Measurements from ENCODE around the gene KIF3B.
"Not testable (repeated sequence)": the region's sequence is repeated elsewhere in the genome, so short reads cannot be mapped to it uniquely, and the experiment has no call there.

The KIF3B gene

GRCh38 chr20:32278199-32278643 lies 770 bp downstream of the KIF3B start:
- Histone ChIP-seq H3K4me3 (ENCODE audit: insufficient read depth, low read depth, low read length) (peak overlapping the region; percentile 88), H3K9me3 (ENCODE audit: control insufficient read depth, low read length) (no peaks in the 10 kb centered on the region), H3K4me1 (ENCODE audit: control insufficient read depth, insufficient read depth, low read length) (no peaks in the 10 kb centered on the region), H3K27ac (ENCODE audit: insufficient read depth, low read depth, low read length, poor library complexity, severe bottlenecking) (no peak overlapping the region), H3K36me3 (ENCODE audit: control insufficient read depth, insufficient read depth, low read length) (no peaks in the 10 kb centered on the region), H3K27me3 (ENCODE audit: control insufficient read depth, insufficient read depth, low read length, poor library complexity, severe bottlenecking) (no peaks in the 10 kb centered on the region)
- 78 to 82% methylated on average over 4 of the region's 4 CpGs for WGBS, 2 experiments

- Histone ChIP-seq H3K27me3 (ENCODE audit: control insufficient read depth, insufficient read depth, low read length, poor library complexity, severe bottlenecking) (no peaks in the 10 kb centered on the region), H3K9me3 (ENCODE audit: control insufficient read depth, low read length) (no peaks in the 10 kb centered on the region), H3K4me3 (ENCODE audit: insufficient read depth, low read depth, low read length) (no peak overlapping the region), H3K4me1 (ENCODE audit: control insufficient read depth, insufficient read depth, low read length) (no peaks in the 10 kb centered on the region), H3K36me3 (ENCODE audit: control insufficient read depth, insufficient read depth, low read length) (no peaks in the 10 kb centered on the region), H3K27ac (ENCODE audit: insufficient read depth, low read depth, low read length, poor library complexity, severe bottlenecking) (no peak overlapping the region)
- 93 to 96% methylated on average over 4 of the region's 4 CpGs for WGBS, 2 experiments
Observed at GRCh38 chr20:32281711-32282110, 4.3 kb downstream of the KIF3B start.

- H3K27me3 ChIP-seq (ENCODE audit: control insufficient read depth, insufficient read depth, low read length, poor library complexity, severe bottlenecking), result no peaks in the 10 kb centered on the region
- H3K9me3 ChIP-seq (ENCODE audit: control insufficient read depth, low read length), result no peaks in the 10 kb centered on the region
- H3K4me3 ChIP-seq (ENCODE audit: insufficient read depth, low read depth, low read length), result no peak overlapping the region
- no peaks in the 10 kb centered on the region for H3K4me1 ChIP-seq (ENCODE audit: control insufficient read depth, insufficient read depth, low read length)
- 92 to 95% methylated on average over 4 of the region's 4 CpGs for WGBS, 2 experiments
- no peaks in the 10 kb centered on the region for H3K36me3 ChIP-seq (ENCODE audit: control insufficient read depth, insufficient read depth, low read length)
- no peak overlapping the region for H3K27ac ChIP-seq (ENCODE audit: insufficient read depth, low read depth, low read length, poor library complexity, severe bottlenecking)
Observed at GRCh38 chr20:32282461-32282860, 5.0 kb downstream of the KIF3B start.

- no peaks in the 10 kb centered on the region for H3K9me3 ChIP-seq (ENCODE audit: control insufficient read depth, low read length)
- H3K4me3 ChIP-seq (ENCODE audit: insufficient read depth, low read depth, low read length), result no peak overlapping the region
- WGBS, 2 experiments, result 89 to 95% methylated on average over 3 of the region's 3 CpGs
- no peaks in the 10 kb centered on the region for H3K27me3 ChIP-seq (ENCODE audit: control insufficient read depth, insufficient read depth, low read length, poor library complexity, severe bottlenecking)
- no peak overlapping the region for H3K27ac ChIP-seq (ENCODE audit: insufficient read depth, low read depth, low read length, poor library complexity, severe bottlenecking)
- no peaks in the 10 kb centered on the region for H3K4me1 ChIP-seq (ENCODE audit: control insufficient read depth, insufficient read depth, low read length)
- H3K36me3 ChIP-seq (ENCODE audit: control insufficient read depth, insufficient read depth, low read length), result no peaks in the 10 kb centered on the region
Observed at GRCh38 chr20:32285082-32285620, 7.7 kb downstream of the KIF3B start.

GRCh38 chr20:32285621-32286371 lies 8.3 kb downstream of the KIF3B start:
- H3K27ac ChIP-seq (ENCODE audit: insufficient read depth, low read depth, low read length, poor library complexity, severe bottlenecking), result no peak overlapping the region
- no peaks in the 10 kb centered on the region for H3K4me1 ChIP-seq (ENCODE audit: control insufficient read depth, insufficient read depth, low read length)
- 97 to 98% methylated on average over 3 of the region's 4 CpGs for WGBS, 2 experiments
- H3K36me3 ChIP-seq (ENCODE audit: control insufficient read depth, insufficient read depth, low read length), result no peaks in the 10 kb centered on the region
- H3K4me3 ChIP-seq (ENCODE audit: insufficient read depth, low read depth, low read length), result no peak overlapping the region
- no peaks in the 10 kb centered on the region for H3K9me3 ChIP-seq (ENCODE audit: control insufficient read depth, low read length)
- no peaks in the 10 kb centered on the region for H3K27me3 ChIP-seq (ENCODE audit: control insufficient read depth, insufficient read depth, low read length, poor library complexity, severe bottlenecking)

GRCh38 chr20:32287231-32287638 lies 9.8 kb downstream of the KIF3B start:
- no peak overlapping the region for H3K27ac ChIP-seq (ENCODE audit: insufficient read depth, low read depth, low read length, poor library complexity, severe bottlenecking)
- 91 to 97% methylated on average over 5 of the region's 6 CpGs for WGBS, 2 experiments
- no peaks in the 10 kb centered on the region for H3K9me3 ChIP-seq (ENCODE audit: control insufficient read depth, low read length)
- H3K27me3 ChIP-seq (ENCODE audit: control insufficient read depth, insufficient read depth, low read length, poor library complexity, severe bottlenecking), result no peaks in the 10 kb centered on the region
- H3K4me3 ChIP-seq (ENCODE audit: insufficient read depth, low read depth, low read length), result no peak overlapping the region
- no peaks in the 10 kb centered on the region for H3K36me3 ChIP-seq (ENCODE audit: control insufficient read depth, insufficient read depth, low read length)
- H3K4me1 ChIP-seq (ENCODE audit: control insufficient read depth, insufficient read depth, low read length), result no peaks in the 10 kb centered on the region

GRCh38 chr20:32288225-32288849 lies 10.9 kb downstream of the KIF3B start:
- no peak overlapping the region for H3K4me3 ChIP-seq (ENCODE audit: insufficient read depth, low read depth, low read length)
- no peaks in the 10 kb centered on the region for H3K36me3 ChIP-seq (ENCODE audit: control insufficient read depth, insufficient read depth, low read length)
- no peaks in the 10 kb centered on the region for H3K9me3 ChIP-seq (ENCODE audit: control insufficient read depth, low read length)
- no peaks in the 10 kb centered on the region for H3K4me1 ChIP-seq (ENCODE audit: control insufficient read depth, insufficient read depth, low read length)
- H3K27ac ChIP-seq (ENCODE audit: insufficient read depth, low read depth, low read length, poor library complexity, severe bottlenecking), result no peak overlapping the region
- WGBS, 2 experiments, result 96% methylated on average over 6 of the region's 6 CpGs
- H3K27me3 ChIP-seq (ENCODE audit: control insufficient read depth, insufficient read depth, low read length, poor library complexity, severe bottlenecking), result no peaks in the 10 kb centered on the region

- H3K27ac ChIP-seq (ENCODE audit: insufficient read depth, low read depth, low read length, poor library complexity, severe bottlenecking); H3K27me3 ChIP-seq (ENCODE audit: control insufficient read depth, insufficient read depth, low read length, poor library complexity, severe bottlenecking); H3K4me3 ChIP-seq (ENCODE audit: insufficient read depth, low read depth, low read length); H3K4me1 ChIP-seq (ENCODE audit: control insufficient read depth, insufficient read depth, low read length); H3K36me3 ChIP-seq (ENCODE audit: control insufficient read depth, insufficient read depth, low read length); H3K9me3 ChIP-seq (ENCODE audit: control insufficient read depth, low read length): not testable (repeated sequence)
- WGBS, 2 experiments, result 92 to 93% methylated on average over 4 of the region's 4 CpGs
Observed at GRCh38 chr20:32289299-32289660, 11.8 kb downstream of the KIF3B start.

- H3K9me3 ChIP-seq (ENCODE audit: control insufficient read depth, low read length), result no peaks in the 10 kb centered on the region
- no peaks in the 10 kb centered on the region for H3K4me1 ChIP-seq (ENCODE audit: control insufficient read depth, insufficient read depth, low read length)
- H3K36me3 ChIP-seq (ENCODE audit: control insufficient read depth, insufficient read depth, low read length), result no peaks in the 10 kb centered on the region
- 93 to 95% methylated on average over 15 of the region's 15 CpGs for WGBS, 2 experiments
- H3K27ac ChIP-seq (ENCODE audit: insufficient read depth, low read depth, low read length, poor library complexity, severe bottlenecking), result no peak overlapping the region
- no peaks in the 10 kb centered on the region for H3K27me3 ChIP-seq (ENCODE audit: control insufficient read depth, insufficient read depth, low read length, poor library complexity, severe bottlenecking)
- H3K4me3 ChIP-seq (ENCODE audit: insufficient read depth, low read depth, low read length), result no peak overlapping the region
Observed at GRCh38 chr20:32289661-32290431, 12.4 kb downstream of the KIF3B start.

GRCh38 chr20:32291166-32291565 lies 13.7 kb downstream of the KIF3B start:
- Histone ChIP-seq H3K4me3 (ENCODE audit: insufficient read depth, low read depth, low read length) (no peak overlapping the region), H3K9me3 (ENCODE audit: control insufficient read depth, low read length) (no peaks in the 10 kb centered on the region), H3K27ac (ENCODE audit: insufficient read depth, low read depth, low read length, poor library complexity, severe bottlenecking) (no peak overlapping the region), H3K27me3 (ENCODE audit: control insufficient read depth, insufficient read depth, low read length, poor library complexity, severe bottlenecking) (no peaks in the 10 kb centered on the region), H3K4me1 (ENCODE audit: control insufficient read depth, insufficient read depth, low read length) (no peaks in the 10 kb centered on the region), H3K36me3 (ENCODE audit: control insufficient read depth, insufficient read depth, low read length) (no peaks in the 10 kb centered on the region)
- WGBS, 2 experiments, result 88 to 100% methylated on average over 1 of the region's 1 CpG

All from ectodermal cell (in vitro differentiated cells).